Kidney glomerular epithelial cell (primary cell): ENCODE results near the gene WFDC2.
"Not testable (repeated sequence)": the region's sequence is repeated elsewhere in the genome, so short reads cannot be mapped to it uniquely, and the experiment has no call there.

Experiments
- DNase-seq: peaks from one replicate; lab custom pipeline; 2025; lab: John Stamatoyannopoulos, UW

Gene WFDC2

DNA sequence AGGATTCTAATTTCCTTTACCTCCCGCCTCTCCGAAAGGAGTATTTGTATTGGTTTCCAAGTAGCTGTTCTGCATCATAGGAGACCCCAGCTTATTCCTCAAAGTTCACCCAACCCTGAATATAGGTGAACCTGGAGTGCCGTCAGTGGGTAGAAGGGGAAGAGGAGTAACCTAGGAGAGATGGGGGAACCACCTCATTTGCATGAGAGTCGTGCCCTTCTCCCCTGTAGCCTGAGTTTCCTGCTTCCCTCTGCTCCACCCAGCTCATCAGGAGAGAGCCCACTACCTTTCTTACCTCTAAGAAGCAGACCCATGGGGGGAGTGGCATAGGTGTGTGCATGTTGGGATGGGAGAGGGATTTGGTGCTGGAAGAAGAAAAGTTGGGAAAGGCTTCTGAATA is 17.3 kb upstream of the WFDC2 start:
- DNase-seq, result no peak

DNA sequence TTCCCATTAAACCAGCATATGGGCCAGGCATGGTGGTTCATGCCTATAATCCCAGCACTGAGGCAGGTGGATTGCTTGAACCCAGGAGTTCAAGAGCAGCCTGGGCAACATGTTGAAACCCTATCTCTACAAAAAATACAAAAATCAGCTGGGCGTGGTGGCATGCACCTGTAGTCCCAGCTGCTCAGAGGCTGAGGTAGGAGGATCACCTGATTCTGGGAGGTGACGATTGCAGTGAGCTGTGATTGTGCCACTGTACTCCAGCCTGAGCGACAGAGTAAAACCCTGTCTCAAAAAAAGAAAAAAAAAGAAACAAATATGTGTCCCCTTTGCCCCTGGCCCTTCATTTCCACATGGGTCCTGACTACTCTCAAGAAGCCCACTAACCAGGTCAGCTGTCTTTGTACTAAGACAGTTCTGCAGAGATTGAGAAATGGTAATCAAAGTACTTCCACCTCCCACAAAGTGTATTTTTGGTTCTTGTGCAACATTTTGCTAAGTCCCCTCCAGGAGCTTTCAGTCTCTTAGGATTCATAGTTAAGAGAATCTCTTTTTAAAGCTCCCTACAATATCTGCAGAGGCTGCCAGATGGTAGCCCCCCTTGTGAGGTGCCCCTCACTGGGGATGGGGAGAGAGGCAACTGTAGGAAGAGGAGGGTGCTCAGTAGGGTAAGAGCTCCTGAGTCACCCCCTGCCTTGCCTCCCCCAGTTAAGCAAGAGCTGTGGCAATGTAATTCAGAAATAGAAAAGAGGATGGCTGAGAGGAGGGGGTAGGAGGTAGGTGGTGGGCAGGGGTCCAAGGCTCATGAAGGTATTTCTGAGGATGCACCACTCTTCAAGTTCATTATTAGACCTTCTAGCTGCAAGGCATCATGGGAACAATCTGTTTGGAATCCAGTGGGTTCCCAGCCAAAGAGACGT is 16.5 kb upstream of the WFDC2 start:
- DNase-seq, result no peak

DNA sequence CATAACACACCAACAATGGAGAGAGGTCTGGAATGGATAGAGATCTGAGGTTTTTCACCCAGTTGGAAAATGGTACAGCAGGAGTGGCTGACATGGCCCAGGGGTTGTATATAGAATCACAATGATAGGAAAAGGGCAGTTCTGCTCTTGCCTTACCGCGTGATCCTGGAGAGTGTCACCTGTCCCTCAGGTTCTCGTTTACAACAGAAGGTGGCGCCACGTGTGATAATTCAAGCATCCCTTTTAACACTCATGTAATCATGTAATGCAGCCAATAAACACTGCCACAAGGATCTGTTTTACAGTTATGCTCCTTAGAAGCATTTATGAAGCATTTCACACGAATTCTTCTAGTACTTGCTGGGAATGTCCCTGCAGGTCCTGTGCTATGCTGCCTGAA is 12.9 kb upstream of the WFDC2 start:
- DNase-seq, result peak; percentile 13

DNA sequence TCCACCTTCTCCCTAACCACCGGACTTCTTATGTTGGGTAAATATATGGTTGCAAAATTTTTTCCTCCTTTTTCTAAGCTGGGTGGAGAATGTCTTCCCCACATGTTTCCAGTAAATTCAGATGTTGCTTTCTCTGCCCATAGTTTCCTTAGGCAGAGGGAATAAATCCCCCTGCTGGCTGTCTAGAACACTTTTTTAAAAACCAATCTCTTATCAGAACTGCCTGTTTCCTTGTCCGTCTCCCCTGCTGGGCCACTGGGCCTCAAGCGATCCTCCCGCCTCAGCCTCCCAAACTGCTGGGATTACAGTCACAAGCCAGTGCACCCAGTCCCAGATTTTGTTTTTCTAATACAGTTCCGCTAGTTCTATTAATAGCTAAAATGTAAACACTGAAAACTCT is 9.9 kb upstream of the WFDC2 start:
- DNase-seq, result no peak

DNA sequence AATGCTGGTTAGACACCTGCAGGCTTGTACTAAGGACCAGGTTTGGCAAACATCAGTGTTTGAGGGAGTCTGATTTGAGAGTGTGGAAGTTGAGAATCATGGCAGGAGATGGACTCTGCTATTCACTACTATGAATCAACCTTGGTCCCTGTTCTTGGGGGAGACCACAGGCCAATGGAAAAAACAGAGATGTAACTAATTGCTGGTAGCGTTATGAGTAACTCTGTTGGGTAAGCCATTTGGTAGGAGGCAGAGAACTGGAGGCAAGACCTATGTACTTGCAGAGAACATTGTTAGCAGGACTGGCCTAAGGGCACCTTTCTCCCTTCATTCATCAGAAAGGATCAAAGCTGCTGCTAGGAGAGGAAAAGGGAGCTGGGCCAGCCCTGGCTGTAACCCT is 8.3 kb upstream of the WFDC2 start:
- no peak for DNase-seq

DNA sequence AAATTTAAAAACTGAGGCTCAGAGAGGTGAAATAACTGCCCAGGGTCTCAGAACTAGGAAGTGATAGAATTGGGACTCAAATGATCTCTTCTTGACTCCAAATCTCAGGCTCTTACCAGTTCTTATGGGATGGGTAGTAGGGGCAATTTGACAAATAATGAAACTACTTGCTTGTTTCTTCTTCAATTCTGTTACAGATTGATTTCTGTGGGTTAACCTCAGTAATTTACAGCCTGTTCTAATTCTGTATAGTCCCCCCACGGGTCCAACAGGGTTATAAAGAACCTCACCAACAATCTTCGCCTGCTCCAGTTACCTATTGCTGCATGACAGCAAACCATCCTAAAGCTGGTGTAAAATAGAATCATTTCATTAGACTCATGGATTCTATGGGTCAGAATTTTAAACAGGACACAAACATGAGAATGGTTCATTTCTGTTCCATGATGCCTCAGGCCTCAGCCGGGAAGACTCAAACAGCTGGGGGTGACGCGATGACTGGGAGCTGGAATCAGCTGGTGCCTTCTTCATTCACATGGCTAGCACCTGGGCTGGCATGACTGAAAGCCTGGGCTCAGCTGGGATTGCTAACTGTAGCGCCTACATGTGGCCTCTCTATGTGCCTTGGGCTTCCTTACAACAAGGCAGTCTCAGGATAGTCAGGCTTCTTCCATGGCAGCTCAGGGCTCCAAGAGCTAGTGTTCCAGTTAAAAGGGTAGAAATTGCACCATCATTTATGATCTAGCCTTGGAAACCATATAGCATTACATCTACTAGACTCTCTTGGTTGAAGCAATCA is 6.6 kb upstream of the WFDC2 start:
- DNase-seq, result no peak

DNA sequence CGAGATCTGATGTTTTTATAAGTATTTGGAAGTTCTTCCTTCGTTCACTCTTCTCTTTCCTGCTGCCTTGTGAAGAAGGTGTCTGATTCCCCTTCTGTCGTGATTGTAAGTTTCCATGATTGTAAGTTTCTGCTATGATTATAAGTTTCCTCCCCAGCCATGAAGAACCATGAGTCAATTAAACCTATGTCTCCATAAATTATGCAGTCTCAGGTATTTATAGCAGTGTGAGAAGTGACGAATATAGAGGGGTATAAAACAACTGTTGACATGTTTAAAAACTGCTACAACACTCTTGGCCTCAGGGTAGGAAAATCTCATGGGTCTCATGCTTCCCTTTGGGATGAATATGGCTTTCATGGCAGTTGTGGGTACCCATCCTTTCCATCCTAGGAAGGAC is 5.8 kb upstream of the WFDC2 start:
- no peak for DNase-seq

DNA sequence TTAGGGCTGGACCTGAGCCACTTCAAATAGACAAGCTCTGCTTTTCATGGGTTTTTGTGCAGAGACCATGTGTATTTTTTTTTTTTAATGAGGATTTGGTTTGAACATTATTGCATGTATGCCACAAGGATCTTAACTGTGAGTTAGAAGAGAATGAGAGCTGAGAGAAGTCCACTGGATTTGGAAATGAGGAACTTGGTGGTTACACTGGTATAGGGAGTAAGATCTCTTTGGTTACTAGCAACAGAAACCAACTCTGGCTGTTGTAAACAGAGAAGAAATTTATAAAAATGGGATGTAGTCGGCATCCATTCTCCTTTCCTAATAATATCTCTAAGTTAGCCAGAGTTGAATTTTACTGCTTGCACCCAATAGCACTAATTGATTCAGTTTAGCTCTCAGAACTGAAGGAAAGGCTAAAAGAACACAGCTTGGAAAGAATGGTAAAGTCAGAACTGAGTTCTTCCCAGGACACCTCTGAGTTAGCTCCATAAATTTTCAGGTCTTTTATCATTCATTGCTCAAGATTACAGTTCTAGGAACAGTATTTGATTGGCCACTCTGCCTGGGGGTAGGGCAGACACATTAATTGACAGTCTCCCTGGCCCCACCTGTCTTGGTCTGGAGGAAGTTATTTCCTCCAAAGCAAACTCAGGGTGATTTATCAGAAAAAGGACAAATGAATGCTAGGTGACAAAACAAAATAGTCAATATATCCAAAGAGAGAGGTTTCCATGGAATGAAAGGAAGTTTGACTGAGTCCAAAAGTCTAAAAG is 3.9 kb upstream of the WFDC2 start:
- DNase-seq, result no peak

DNA sequence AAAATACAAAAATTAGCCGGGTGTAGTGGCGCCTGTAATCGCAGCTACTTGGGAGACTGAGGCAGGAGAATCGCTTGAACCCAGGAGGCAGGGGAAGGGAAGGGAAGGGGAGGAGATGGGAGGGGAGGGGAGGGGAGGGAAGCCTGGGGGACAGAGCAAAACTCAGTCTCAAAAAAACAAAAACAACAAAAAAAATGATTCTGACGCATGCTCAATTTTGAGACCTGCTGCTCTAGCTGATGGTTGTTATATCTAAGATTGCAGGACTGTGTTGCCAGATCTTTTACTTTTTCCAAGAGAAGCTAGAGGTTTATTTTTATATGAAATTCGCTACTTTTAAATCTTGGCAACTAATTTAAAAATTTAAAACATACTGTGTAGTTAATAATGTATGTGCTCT is 2.4 kb upstream of the WFDC2 start:
- DNase-seq, result no peak

DNA sequence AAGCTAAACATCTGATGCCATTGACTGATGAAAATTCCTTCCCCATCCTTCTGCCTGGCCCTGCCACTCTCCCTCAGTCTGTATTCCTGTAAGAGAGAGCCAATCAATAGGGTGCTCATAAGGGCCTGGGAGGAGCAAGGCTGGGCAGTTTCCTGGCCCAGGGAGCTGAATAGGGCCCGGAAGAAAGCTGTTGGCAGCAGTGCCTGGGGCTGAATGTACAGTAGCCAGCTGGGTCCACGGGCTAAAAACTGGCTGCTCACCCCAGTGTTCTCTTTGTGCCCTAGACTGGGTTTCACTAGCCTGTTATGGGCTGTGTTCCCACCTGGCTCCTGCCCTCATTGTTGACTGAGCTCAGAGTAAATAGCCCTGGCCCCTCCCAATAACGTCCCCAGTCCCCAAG is 1.7 kb upstream of the WFDC2 start:
- DNase-seq, result no peak

DNA sequence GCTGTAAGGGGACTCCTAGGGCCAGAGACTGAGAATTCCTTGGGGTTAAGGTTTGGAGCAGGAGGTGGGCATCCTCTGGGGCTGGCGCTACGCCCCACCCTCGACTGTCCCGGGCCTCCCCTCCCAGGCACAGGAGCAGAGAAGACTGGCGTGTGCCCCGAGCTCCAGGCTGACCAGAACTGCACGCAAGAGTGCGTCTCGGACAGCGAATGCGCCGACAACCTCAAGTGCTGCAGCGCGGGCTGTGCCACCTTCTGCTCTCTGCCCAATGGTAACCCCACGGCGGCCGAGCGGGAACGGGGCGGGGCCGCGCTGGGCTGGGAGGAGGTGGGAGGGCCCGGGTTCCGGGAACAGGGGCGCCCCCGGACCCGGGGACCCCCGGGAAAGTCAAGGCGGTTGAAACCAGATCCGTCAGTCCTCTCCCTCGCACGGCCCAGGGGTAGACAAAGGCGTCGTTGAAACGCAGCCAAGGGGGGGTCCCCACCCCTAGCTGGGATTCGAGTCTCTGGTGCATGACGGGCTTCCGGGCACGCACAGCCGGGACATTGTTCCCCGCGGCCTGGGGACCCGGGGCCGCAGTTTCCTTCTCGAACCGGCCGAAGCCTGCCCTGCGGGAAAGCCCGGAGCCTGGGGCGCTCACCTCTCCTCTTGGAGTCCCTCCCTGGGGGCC is 844 bp downstream of the WFDC2 start:
- DNase-seq, result peak; percentile 7

DNA sequence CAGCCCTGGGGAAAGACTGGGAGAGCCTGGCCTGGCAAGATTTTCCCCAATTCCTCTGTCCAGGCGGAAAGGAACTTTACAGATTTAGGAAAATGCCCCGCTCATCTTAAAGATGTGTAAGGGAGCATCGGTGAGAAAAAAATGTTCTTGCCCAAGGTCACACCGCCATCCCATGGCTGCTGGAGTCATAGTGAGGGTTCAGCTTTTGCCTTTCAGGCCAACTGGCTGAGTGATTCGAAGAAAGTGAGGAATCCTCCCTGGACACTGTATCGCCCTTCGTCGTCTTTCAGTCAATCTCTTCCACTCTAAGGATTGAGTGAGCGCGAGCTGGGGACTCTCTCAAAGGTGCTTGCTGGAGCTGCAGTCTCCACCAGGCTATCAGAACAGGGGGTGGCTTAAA is 1.4 kb downstream of the WFDC2 start:
- no peak for DNase-seq

DNA sequence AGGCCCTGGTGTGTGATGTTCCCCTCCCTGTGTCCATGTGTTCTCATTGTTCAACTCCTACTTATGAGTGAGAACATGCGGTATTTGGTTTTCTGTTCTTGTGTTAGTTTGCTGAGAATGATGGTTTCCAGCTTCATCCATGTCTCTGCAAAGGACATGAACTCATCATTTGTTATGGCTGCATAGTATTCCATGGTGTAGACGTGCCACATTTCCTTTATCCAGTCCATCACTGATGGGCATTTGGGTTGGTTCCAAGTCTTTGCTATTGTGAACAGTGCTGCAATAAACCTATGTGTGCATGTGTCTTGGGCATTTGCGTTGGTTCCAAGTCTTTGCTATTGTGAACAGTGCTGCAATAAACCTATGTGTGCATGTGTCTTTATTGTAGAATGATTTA is 2.7 kb downstream of the WFDC2 start:
- DNase-seq, result not testable (repeated sequence)

DNA sequence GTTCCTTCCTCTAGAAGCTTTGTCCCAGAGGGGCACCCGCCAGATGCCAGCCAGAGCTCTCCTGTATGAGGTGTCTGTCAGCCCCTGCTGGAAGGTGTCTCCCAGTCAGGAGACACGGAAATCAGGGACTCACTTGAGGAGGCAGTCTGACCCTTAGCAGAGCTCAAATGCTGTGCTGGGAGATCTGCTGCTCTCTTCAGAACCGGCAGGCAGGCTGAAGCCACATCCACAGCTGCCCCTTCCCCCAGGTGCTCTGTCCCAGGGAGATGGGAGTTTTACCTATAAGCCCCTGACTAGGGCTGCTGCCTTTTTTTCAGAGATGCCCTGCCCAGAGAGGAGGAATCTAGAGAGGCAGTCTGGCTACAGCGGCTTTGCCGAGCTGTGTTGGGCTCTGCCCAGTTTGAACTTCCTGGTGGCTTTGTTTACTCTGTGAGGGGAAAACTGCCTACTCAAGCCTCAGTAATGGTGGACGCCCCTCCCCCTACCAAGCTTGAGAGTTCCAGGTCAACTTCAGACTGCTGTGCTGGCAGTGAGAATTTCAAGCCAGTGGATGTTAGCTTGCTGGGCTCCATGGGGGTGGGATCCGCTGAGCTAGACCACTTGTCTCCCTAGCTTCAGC is 8.1 kb downstream of the WFDC2 start:
- not testable (repeated sequence) for DNase-seq

DNA sequence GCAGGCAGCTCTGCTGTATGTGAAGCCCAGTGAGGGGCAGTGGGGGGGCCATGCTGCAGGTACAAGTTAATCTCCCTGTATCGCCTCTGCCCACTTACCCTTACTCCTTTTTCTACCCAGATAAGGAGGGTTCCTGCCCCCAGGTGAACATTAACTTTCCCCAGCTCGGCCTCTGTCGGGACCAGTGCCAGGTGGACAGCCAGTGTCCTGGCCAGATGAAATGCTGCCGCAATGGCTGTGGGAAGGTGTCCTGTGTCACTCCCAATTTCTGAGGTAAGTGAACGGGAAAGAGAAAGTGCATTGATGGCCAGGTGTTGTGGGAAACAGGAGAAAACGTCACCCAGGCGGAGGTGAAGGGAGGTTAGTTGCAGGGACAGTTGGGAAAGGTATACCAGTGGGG is 10.3 kb downstream of the WFDC2 start:
- DNase-seq, result no peak

DNA sequence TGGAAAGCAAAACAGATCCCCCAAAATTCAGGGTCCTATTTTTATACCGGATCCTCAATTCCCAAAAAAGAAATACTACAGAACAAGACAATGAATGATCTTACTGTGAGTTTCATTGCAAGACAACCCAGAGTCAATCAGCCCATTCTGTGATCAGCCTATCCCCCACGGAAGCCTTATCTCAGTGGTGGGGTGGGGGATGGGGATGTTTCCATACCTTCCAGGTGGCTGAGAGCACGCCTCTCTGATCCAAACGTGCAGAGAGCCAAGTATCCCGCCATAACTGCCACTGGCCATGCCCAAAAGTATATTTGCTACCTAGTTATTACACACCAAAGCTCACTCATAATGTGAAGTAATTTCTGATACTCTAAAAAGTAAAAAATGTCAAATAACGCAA is 15.1 kb downstream of the WFDC2 start:
- DNase-seq, result no peak

DNA sequence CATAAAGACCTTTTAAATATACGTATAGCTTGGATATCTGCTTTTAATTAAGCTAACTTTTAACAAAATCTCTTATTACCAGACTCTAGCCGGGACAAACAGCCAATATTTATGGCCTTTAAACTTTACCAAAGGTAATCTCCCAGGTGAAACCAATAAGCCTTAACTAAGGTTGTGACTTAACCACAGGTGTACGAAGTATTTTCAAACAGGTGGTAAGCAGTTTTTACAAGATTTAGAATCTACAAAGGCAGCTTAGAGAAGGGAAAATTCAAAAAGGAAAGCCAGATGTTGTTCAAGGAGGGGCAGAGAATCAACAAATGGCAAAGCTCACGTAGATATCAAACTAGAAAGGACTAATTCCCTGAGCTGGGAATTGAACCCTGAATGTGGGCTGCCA is 15.8 kb downstream of the WFDC2 start:
- DNase-seq, result no peak

DNA sequence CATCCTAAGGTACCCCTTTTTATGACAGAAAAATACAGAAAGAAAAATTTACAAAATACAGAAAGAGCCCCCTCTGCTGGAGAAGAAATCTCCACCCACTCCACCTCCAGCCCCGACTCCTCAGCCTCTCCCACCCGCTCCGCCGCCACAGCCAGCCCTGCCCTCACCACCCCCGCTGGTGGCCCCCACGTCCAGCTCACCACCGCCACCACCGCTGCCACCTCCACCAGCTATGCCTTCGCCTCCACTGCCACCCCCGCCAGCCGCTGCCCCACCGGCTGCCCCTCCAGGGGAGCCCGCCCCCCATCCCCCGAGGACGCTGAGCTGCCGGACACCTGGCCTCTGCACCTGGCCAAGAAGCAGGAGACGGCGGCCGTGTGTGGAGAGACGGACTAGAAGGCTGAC is 17.7 kb downstream of the WFDC2 start:
- no peak for DNase-seq

DNA sequence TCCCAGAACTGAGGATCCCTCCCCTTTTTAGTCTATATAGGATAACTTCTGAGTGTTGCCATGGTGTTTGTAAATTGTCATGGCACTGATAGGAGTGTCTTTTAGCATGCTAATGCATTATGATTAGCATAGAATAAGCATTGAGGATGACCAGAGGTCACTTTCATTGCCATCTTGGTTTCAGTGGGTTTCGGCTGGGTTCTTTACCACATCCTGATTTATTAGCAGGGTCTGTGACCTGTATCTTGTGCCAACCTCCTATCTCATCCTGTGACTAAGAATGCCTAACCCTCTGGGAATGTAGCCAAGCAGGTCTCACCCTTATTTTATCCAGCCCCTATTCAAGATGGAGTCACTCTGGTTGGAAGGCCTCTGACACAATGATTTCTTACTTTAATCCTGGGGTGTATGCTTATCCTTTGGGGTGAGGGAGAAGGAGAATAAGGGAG is 19.6 kb downstream of the WFDC2 start:
- peak; percentile 42 for DNase-seq

DNA sequence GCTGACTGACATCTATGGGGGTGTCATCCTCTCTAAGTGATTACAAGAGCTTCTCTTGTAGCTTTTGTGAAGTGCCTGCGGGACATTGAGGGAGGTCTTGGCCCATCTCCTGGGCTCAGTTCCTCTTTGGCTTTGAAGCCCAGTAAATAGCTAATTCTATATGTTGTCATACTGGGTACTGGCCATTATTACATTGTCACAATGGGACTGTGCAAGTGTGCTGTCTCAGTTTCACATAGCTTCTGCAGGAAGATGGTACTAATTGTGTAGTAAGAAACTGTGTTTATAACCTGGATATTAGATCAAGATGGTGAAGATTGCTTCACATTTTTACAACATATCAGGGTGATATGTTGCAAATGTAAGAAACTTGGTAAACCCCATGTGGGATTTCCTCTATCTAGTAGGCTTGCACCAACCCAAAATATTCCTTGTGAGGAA is 26.0 kb downstream of the WFDC2 start:
- no peak for DNase-seq

DNA sequence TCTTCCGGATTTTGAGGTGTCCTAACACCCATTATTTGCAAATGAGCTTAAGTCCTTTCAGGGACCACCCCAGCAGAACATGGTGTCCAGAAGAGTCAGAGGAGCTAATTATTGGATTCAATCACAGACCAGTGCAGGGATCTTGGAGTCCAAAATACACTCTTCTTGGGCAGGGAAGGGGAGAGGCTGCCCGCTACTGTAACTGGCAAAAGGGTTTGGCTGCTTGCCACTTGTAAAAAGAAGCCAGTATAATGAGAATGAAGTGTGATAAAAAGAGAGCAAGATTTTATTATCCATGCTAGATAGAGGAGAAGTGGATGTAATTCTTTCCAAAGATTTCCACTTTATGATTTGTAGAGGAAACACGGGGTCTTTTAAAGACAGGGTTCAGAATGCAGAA is 26.6 kb downstream of the WFDC2 start:
- DNase-seq, result no peak
